Loucy (cell line): ENCODE measurements around the gene PPP1R10.

ENCODE experiments used
- CTCF ChIP-seq: fragments of 200-600 bp; sonication (generic); conservative IDR thresholded peaks from 2 replicates; pipeline ENCODE4 v1.5.1; 2014; ENCODE audit warnings: mild to moderate bottlenecking, antibody characterized with exemption, low read length
- EZH2phosphoT487 ChIP-seq: fragments of 200-600 bp; IDR thresholded peaks from 2 replicates; pipeline ENCODE4 v1.6.1; 2018; ENCODE audit warnings: antibody characterized with exemption, mild to moderate bottlenecking, moderate library complexity, borderline replicate concordance

- TF ChIP-seq CTCF (no peak), EZH2phosphoT487 (no peak)
Measured at GRCh38 chr6:30635834-30636233, 18.8 kb upstream of the PPP1R10 start.
